ENCODE measurements around the gene SUCLG2.
A peak's percentile ranks its signal among the peaks of the same experiment; 100 is the strongest.

DNA sequence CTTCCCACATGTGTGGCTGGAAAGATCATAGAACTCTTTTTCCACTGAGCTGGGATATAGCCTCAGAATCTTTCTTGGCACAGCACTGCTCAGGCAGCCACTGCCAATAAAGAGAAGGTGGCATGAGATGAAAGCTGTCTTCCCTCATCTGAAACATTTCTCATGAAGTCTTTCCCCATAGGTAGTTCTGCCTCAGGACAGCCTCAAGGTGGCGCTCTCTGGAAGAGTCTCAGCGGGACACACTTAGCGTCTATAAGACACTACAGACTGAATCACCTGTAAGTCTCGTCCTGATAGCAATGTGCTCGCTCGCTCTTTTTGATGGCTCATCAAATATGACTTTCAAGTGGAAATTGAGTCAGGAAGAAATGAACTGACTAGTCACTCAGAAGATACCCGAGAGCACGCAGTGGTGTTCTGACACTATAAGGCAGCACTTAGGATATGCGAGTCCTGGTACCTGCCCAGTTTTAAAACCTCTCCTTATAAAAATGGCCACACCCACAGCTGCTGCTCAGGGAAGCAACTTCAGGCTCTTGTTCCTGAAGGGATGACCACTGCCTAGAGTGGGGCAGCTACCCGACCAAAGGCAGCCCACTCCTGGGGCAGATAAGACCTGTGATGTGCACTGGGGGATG is 269.5 kb downstream of the SUCLG2 start:
- TF ChIP-seq, protein P1, sequence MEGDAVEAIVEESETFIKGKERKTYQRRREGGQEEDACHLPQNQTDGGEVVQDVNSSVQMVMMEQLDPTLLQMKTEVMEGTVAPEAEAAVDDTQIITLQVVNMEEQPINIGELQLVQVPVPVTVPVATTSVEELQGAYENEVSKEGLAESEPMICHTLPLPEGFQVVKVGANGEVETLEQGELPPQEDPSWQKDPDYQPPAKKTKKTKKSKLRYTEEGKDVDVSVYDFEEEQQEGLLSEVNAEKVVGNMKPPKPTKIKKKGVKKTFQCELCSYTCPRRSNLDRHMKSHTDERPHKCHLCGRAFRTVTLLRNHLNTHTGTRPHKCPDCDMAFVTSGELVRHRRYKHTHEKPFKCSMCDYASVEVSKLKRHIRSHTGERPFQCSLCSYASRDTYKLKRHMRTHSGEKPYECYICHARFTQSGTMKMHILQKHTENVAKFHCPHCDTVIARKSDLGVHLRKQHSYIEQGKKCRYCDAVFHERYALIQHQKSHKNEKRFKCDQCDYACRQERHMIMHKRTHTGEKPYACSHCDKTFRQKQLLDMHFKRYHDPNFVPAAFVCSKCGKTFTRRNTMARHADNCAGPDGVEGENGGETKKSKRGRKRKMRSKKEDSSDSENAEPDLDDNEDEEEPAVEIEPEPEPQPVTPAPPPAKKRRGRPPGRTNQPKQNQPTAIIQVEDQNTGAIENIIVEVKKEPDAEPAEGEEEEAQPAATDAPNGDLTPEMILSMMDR (conservative IDR thresholded peaks at IDR 0.05; ENCODE audit: low read length), result peak; percentile 85
- no peak for TF ChIP-seq EZH2phosphoT487 (IDR thresholded peaks at IDR 0.05; ENCODE audit: borderline replicate concordance, low read depth, low read length)

Measured in OCI-LY7 (cell line).